Measurements from ENCODE around the gene DTNA. TPM values are rescaled to one million over a fixed set of nuclear protein-coding genes. Genes with fewer than 3 reads are reported as not detected.
A peak's percentile ranks its signal among the peaks of the same experiment; 100 is the strongest.

The DTNA gene
- total RNA-seq, 1 donor = 10.1 TPM

DNA sequence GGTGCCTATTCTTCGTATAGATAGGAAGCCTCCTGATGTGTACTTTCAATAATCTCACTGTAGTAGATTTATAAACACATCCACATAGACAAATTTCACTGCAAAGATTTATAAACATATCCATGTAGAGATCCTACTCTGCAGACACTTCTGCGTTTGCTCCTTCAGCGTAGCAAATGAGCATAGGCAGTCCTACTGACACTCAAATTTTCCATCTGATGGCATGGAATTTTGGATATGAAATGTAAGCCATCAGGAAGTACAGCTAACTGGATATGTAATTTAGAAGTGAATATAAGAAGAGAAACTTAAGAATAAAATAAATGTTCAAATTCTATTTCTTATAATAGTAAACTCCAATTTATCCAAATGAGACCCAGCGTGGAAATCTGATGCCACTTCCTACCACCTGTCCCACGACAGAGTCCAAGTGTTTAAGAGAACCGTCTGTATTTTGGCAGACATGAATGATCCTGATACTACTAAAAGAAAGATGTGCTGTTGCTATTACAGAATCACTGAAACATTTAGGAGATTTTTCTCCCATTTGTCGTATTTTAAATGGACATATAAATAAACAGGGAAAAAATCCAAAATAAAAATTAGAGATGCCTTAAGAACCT is 86.0 kb downstream of the DTNA start:
- H2AFZ ChIP-seq (ENCODE audit: low read length) = no peak overlapping the region
- no peaks in the 10 kb centered on the region for H3K79me2 ChIP-seq (ENCODE audit: insufficient read depth, low read length)
- H4K20me1 ChIP-seq (ENCODE audit: insufficient read depth, low read length) = no peaks in the 10 kb centered on the region
- H3K9me3 ChIP-seq (ENCODE audit: low read depth, low read length) = no peaks in the 10 kb centered on the region
- H3K27me3 ChIP-seq (ENCODE audit: insufficient read depth, low read length) = no peaks in the 10 kb centered on the region
- no peak overlapping the region for H3K27ac ChIP-seq (ENCODE audit: low read depth, low read length)
- H3K4me1 ChIP-seq (ENCODE audit: insufficient read depth, low read length) = no peaks in the 10 kb centered on the region
- no peak overlapping the region for H3K4me3 ChIP-seq (ENCODE audit: insufficient read depth, low read length)
- H3K4me2 ChIP-seq (ENCODE audit: insufficient read depth, low read length) = no peak overlapping the region
- TF ChIP-seq, protein P1, sequence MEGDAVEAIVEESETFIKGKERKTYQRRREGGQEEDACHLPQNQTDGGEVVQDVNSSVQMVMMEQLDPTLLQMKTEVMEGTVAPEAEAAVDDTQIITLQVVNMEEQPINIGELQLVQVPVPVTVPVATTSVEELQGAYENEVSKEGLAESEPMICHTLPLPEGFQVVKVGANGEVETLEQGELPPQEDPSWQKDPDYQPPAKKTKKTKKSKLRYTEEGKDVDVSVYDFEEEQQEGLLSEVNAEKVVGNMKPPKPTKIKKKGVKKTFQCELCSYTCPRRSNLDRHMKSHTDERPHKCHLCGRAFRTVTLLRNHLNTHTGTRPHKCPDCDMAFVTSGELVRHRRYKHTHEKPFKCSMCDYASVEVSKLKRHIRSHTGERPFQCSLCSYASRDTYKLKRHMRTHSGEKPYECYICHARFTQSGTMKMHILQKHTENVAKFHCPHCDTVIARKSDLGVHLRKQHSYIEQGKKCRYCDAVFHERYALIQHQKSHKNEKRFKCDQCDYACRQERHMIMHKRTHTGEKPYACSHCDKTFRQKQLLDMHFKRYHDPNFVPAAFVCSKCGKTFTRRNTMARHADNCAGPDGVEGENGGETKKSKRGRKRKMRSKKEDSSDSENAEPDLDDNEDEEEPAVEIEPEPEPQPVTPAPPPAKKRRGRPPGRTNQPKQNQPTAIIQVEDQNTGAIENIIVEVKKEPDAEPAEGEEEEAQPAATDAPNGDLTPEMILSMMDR (IDR thresholded peaks at IDR 0.05; ENCODE audit: extremely low read depth, low read depth, low read length) = no peak
- no peaks in the 10 kb centered on the region for H3K36me3 ChIP-seq (ENCODE audit: insufficient read depth, low read length)
- DNase-seq (ENCODE audit: insufficient read length, low spot score, missing footprints) = no peak

DNA sequence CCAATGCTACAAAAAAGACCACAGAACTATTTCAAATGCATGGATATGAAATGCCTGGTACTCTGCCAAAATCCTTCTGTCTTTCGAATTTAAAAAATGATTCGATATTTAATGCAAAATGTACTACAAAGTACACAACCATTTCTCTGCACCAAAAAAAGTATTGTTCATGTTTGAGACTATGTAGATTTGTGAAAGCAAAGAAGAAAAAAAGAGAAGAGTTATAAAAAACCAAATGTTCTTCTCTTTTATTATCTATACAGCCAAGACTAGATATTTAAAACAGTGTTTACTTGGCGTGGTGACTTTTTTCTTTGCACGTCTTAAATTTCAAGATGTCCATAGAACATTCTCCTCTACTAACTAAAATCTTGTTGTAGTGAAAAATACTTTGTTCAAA is 89.2 kb downstream of the DTNA start:
- H3K4me3 ChIP-seq (ENCODE audit: insufficient read depth, low read length) = no peak overlapping the region
- H4K20me1 ChIP-seq (ENCODE audit: insufficient read depth, low read length) = no peaks in the 10 kb centered on the region
- TF ChIP-seq, protein P1 (IDR thresholded peaks at IDR 0.05; ENCODE audit: extremely low read depth, low read depth, low read length) = no peak
- peaks cover 11% of the 10 kb centered on the region for H3K4me1 ChIP-seq (ENCODE audit: insufficient read depth, low read length)
- no peaks in the 10 kb centered on the region for H3K36me3 ChIP-seq (ENCODE audit: insufficient read depth, low read length)
- no peak overlapping the region for H3K27ac ChIP-seq (ENCODE audit: low read depth, low read length)
- no peaks in the 10 kb centered on the region for H3K9me3 ChIP-seq (ENCODE audit: low read depth, low read length)
- no peaks in the 10 kb centered on the region for H3K79me2 ChIP-seq (ENCODE audit: insufficient read depth, low read length)
- H3K4me2 ChIP-seq (ENCODE audit: insufficient read depth, low read length) = no peak overlapping the region
- DNase-seq (ENCODE audit: insufficient read length, low spot score, missing footprints) = no peak
- H2AFZ ChIP-seq (ENCODE audit: low read length) = no peak overlapping the region
- H3K27me3 ChIP-seq (ENCODE audit: insufficient read depth, low read length) = no peaks in the 10 kb centered on the region

DNA sequence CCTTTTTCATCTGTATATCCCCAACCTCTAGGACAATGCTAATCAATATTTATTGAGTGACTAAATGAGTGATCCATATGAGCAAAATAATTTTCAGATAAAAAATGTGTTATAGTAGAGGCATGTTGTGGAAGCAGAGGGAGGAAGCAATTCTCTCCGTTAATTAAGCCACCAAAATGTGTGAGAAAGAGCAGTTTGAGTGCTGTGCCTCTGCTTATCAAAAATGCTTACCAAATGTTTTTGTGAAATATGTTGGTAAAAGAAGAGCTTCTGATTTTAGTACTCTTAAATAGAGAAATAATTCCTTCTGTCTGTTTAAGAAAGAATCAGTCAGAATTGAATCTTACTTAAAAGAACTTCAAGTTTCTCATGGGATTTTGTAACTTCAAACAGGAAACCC is 90.3 kb downstream of the DTNA start:
- H3K27me3 ChIP-seq (ENCODE audit: insufficient read depth, low read length) = no peaks in the 10 kb centered on the region
- no peak overlapping the region for H2AFZ ChIP-seq (ENCODE audit: low read length)
- TF ChIP-seq, protein P1 (IDR thresholded peaks at IDR 0.05; ENCODE audit: extremely low read depth, low read depth, low read length) = no peak
- H3K9me3 ChIP-seq (ENCODE audit: low read depth, low read length) = no peaks in the 10 kb centered on the region
- no peaks in the 10 kb centered on the region for H4K20me1 ChIP-seq (ENCODE audit: insufficient read depth, low read length)
- H3K79me2 ChIP-seq (ENCODE audit: insufficient read depth, low read length) = no peaks in the 10 kb centered on the region
- no peak overlapping the region for H3K4me2 ChIP-seq (ENCODE audit: insufficient read depth, low read length)
- H3K4me3 ChIP-seq (ENCODE audit: insufficient read depth, low read length) = no peak overlapping the region
- no peak overlapping the region for H3K27ac ChIP-seq (ENCODE audit: low read depth, low read length)
- no peak for DNase-seq (ENCODE audit: insufficient read length, low spot score, missing footprints)
- peaks cover 11% of the 10 kb centered on the region for H3K4me1 ChIP-seq (ENCODE audit: insufficient read depth, low read length)
- no peaks in the 10 kb centered on the region for H3K36me3 ChIP-seq (ENCODE audit: insufficient read depth, low read length)

DNA sequence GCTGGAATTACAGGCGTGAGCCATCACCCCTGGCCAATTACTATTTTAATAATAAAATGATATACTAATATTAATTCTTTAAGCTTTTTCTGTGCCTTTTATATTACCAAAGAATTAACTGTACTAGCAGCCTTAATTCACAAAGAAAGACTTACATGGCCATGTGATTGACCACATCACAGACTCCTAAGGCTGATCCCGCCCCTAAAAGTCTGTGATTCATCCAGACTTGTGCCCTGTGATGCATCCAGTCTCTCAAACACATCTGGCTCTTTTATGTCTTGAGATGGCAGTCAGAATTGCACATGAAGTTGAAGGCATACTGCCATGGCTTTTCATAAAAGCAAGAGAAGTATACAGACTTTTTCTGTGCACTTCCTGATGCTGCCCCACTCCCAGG is 91.7 kb downstream of the DTNA start:
- H4K20me1 ChIP-seq (ENCODE audit: insufficient read depth, low read length) = no peaks in the 10 kb centered on the region
- H3K36me3 ChIP-seq (ENCODE audit: insufficient read depth, low read length) = no peaks in the 10 kb centered on the region
- no peak overlapping the region for H3K4me3 ChIP-seq (ENCODE audit: insufficient read depth, low read length)
- H3K9me3 ChIP-seq (ENCODE audit: low read depth, low read length) = no peaks in the 10 kb centered on the region
- TF ChIP-seq, protein P1 (IDR thresholded peaks at IDR 0.05; ENCODE audit: extremely low read depth, low read depth, low read length) = no peak
- peak; percentile 60 for DNase-seq (ENCODE audit: insufficient read length, low spot score, missing footprints)
- H3K79me2 ChIP-seq (ENCODE audit: insufficient read depth, low read length) = no peaks in the 10 kb centered on the region
- peaks cover 11% of the 10 kb centered on the region for H3K4me1 ChIP-seq (ENCODE audit: insufficient read depth, low read length)
- H3K27me3 ChIP-seq (ENCODE audit: insufficient read depth, low read length) = no peaks in the 10 kb centered on the region
- no peak overlapping the region for H2AFZ ChIP-seq (ENCODE audit: low read length)
- H3K4me2 ChIP-seq (ENCODE audit: insufficient read depth, low read length) = peak overlapping the region; percentile 29
- H3K27ac ChIP-seq (ENCODE audit: low read depth, low read length) = no peak overlapping the region
